SU-DHL-6 (cell line): ENCODE data around the gene SCN3B.
"Not testable (repeated sequence)": the region's sequence is repeated elsewhere in the genome, so short reads cannot be mapped to it uniquely, and the experiment has no call there.

ENCODE experiments used
- H2AFZ ChIP-seq: fragments of 200-600 bp; sonication (generic); 2 replicates; pipeline ENCODE4 v1.6.1; 2014; ENCODE audit warnings: low read depth, mild to moderate bottlenecking, moderate library complexity, mixed read lengths, antibody characterized with exemption, low read length; ENCODE audit not compliant: severe bottlenecking
- H3F3A ChIP-seq: fragments of 200-600 bp; shearing (Covaris generic); 2 replicates; pipeline ENCODE4 v1.6.0; 2016; ENCODE audit warnings: antibody characterized with exemption, mild to moderate bottlenecking; ENCODE audit not compliant: insufficient read depth
- H3K27ac ChIP-seq: fragments of 200-600 bp; sonication (generic); 2 replicates; pipeline ENCODE4 v1.5.1; 2016; ENCODE audit warnings: low read depth, mild to moderate bottlenecking, low read length, moderate library complexity, mixed read lengths
- H3K27me3 ChIP-seq: fragments of 200-600 bp; sonication (generic), shearing (Covaris generic); 2 replicates; pipeline ENCODE4 v1.6.0; 2014; ENCODE audit warnings: mild to moderate bottlenecking, low read length
- H3K36me3 ChIP-seq: fragments of 200-600 bp; sonication (generic); 2 replicates; pipeline ENCODE4 v1.6.1; 2014; ENCODE audit warnings: mild to moderate bottlenecking, low read length, mixed read lengths
- H3K4me2 ChIP-seq: fragments of 300-600, 200-600 bp; shearing (Covaris generic), sonication (generic); 2 replicates; pipeline ENCODE4 v1.6.0; 2014; ENCODE audit warnings: low read length, low read depth, mild to moderate bottlenecking; ENCODE audit not compliant: poor library complexity, severe bottlenecking
- H3K4me3 ChIP-seq: fragments of 200-600 bp; sonication (generic); 2 replicates; pipeline ENCODE4 v1.5.1; 2014; ENCODE audit warnings: antibody characterized with exemption, low read length, mild to moderate bottlenecking, mixed read lengths; ENCODE audit not compliant: insufficient read depth, poor library complexity, severe bottlenecking
- H3K79me2 ChIP-seq: fragments of 200-600 bp; sonication (generic); 2 replicates; pipeline ENCODE4 v1.6.1; 2014; ENCODE audit warnings: mild to moderate bottlenecking, low read length, moderate library complexity; ENCODE audit not compliant: insufficient read depth
- H3K9ac ChIP-seq: fragments of 200-600 bp; sonication (generic); 2 replicates; pipeline ENCODE4 v1.7.0; 2014; ENCODE audit warnings: mild to moderate bottlenecking, low read length
- H3K9me2 ChIP-seq: fragments of 200-600 bp; sonication (generic); replicated peaks from 2 replicates; pipeline ENCODE4 v1.6.1; 2014; ENCODE audit warnings: low read length; ENCODE audit not compliant: insufficient read depth
- H3K9me3 ChIP-seq: fragments of 200-600 bp; sonication (generic); 2 replicates; pipeline ENCODE4 v1.6.1; 2014; ENCODE audit warnings: low read length, mixed read lengths; ENCODE audit not compliant: insufficient read depth
- H4K20me1 ChIP-seq: fragments of 200-600 bp; sonication (generic); 2 replicates; pipeline ENCODE4 v1.6.1; 2014; ENCODE audit warnings: low read depth, mild to moderate bottlenecking, antibody characterized with exemption, low read length, moderate library complexity, mixed read lengths
- CTCF ChIP-seq: fragments of 200-600 bp; sonication (generic); IDR thresholded peaks from one replicate; pipeline ENCODE4 v1.5.1; 2017; ENCODE audit warnings: antibody characterized with exemption, mild to moderate bottlenecking, low read length, moderate library complexity; ENCODE audit not compliant: insufficient read depth, poor library complexity, severe bottlenecking
- EZH2phosphoT487 ChIP-seq: fragments of 200-600 bp; sonication (generic), shearing (Covaris generic); conservative IDR thresholded peaks from 2 replicates; pipeline ENCODE4 v1.6.1; 2018; ENCODE audit warnings: mild to moderate bottlenecking, antibody characterized with exemption, low read length, moderate library complexity, mixed read lengths

The SCN3B gene

DNA sequence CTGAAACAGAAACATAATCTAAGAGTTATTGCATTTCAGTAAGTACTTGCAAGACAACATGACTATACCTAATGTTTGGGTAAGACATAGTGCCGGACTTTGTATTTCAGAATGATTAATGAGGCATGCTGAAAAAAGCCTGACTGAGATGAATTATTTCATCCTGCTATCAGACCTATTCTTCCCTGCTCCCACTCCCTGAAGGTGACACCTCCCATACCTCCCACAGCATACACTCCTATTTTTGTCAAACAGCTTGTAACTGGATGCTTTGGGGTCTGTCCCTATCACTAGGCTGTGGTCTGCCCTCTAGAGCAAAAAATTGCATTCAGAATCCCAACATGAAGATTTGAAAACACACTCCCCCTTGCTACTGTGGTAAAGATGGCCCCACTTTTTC is 10.9 kb upstream of the SCN3B start:
- H3K4me2 ChIP-seq = no peak overlapping the region
- no peaks in the 10 kb centered on the region for H3K9me2 ChIP-seq
- no peaks in the 10 kb centered on the region for H3K79me2 ChIP-seq
- no peak for TF ChIP-seq CTCF
- H3K4me3 ChIP-seq = no peak overlapping the region
- no peaks in the 10 kb centered on the region for H3K36me3 ChIP-seq
- no peak overlapping the region for H3K27ac ChIP-seq
- H3K9ac ChIP-seq = no peak overlapping the region
- H2AFZ ChIP-seq = no peak overlapping the region
- H3F3A ChIP-seq = no peaks in the 10 kb centered on the region
- no peaks in the 10 kb centered on the region for H3K9me3 ChIP-seq
- H3K27me3 ChIP-seq = no peaks in the 10 kb centered on the region
- H4K20me1 ChIP-seq = no peaks in the 10 kb centered on the region

GRCh38 chr11:123659965-123660364 is 5.5 kb upstream of the SCN3B start:
- H3K9me2 ChIP-seq, H3K4me2 ChIP-seq, H4K20me1 ChIP-seq, H3K4me3 ChIP-seq, H3K79me2 ChIP-seq, H3K27ac ChIP-seq, H3K9me3 ChIP-seq, H2AFZ ChIP-seq, H3F3A ChIP-seq, H3K27me3 ChIP-seq, H3K36me3 ChIP-seq, H3K9ac ChIP-seq: not testable (repeated sequence)

- Histone ChIP-seq H2AFZ (no peak overlapping the region), H3K79me2 (no peaks in the 10 kb centered on the region), H3K9me3 (no peaks in the 10 kb centered on the region), H3K27ac (no peak overlapping the region), H3K27me3 (no peaks in the 10 kb centered on the region), H3F3A (no peaks in the 10 kb centered on the region), H3K9me2 (no peaks in the 10 kb centered on the region), H4K20me1 (no peaks in the 10 kb centered on the region), H3K4me2 (no peak overlapping the region), H3K4me3 (no peak overlapping the region), H3K9ac (no peak overlapping the region), H3K36me3 (no peaks in the 10 kb centered on the region)
- TF ChIP-seq EZH2phosphoT487 (no peak), CTCF (no peak)
Observed at GRCh38 chr11:123659311-123659710, 4.9 kb upstream of the SCN3B start.

- H3K4me3 ChIP-seq = peak overlapping the region; percentile 51
- no peaks in the 10 kb centered on the region for H3K36me3 ChIP-seq
- H4K20me1 ChIP-seq = no peaks in the 10 kb centered on the region
- H3K9me2 ChIP-seq = no peaks in the 10 kb centered on the region
- no peaks in the 10 kb centered on the region for H3K79me2 ChIP-seq
- H3F3A ChIP-seq = no peaks in the 10 kb centered on the region
- H3K4me2 ChIP-seq = peak overlapping the region; percentile 57
- no peak for TF ChIP-seq EZH2phosphoT487
- H3K27ac ChIP-seq = no peak overlapping the region
- H3K9me3 ChIP-seq = no peaks in the 10 kb centered on the region
- H2AFZ ChIP-seq = peak overlapping the region; percentile 71
- peak overlapping the region; percentile 24; the same call in 1 of the 2 replicates for H3K9ac ChIP-seq
- no peaks in the 10 kb centered on the region for H3K27me3 ChIP-seq
Observed at GRCh38 chr11:123653827-123654565, 428 bp downstream of the SCN3B start.
